HAP-1 (cell line): ENCODE results near the gene L3MBTL4.

ENCODE experiments used
- DNase-seq, 2 experiments: peaks; one replicate each; pipeline ENCODE4 v3.0.0-alpha.2; 2016 to 2020; ENCODE audit warnings: low spot score in 2 of 2
- H3K27me3 ChIP-seq: fragments of 250-450 bp; sonication (Bioruptor Pico); 2 replicates; pipeline ENCODE4 v1.5.1; 2020; ENCODE audit warnings: low read depth, mild to moderate bottlenecking, moderate library complexity
- H3K36me3 ChIP-seq: fragments of 250-450 bp; sonication (Bioruptor Pico); replicated peaks from 2 replicates; pipeline ENCODE4 v1.5.1; 2020; ENCODE audit warnings: mild to moderate bottlenecking
- H3K4me1 ChIP-seq: fragments of 250-450 bp; sonication (Bioruptor Pico); 2 replicates; pipeline ENCODE4 v1.5.1; 2020; ENCODE audit warnings: mild to moderate bottlenecking
- H3K4me3 ChIP-seq: fragments of 250-450 bp; sonication (Bioruptor Pico); 2 replicates; pipeline ENCODE4 v1.5.1; 2020; ENCODE audit warnings: mild to moderate bottlenecking, moderate library complexity
- H3K9me3 ChIP-seq: fragments of 250-450 bp; sonication (Bioruptor Pico); 2 replicates; pipeline ENCODE4 v1.5.1; 2020; ENCODE audit warnings: mild to moderate bottlenecking, moderate library complexity
- in situ Hi-C: fragments of 300-500 bp; cut with MboI; formaldehyde crosslinking; loops from 3 replicates; pipeline ENCODE4 v1.14.3; 2020; ENCODE audit warnings: low sequenced_read_pairs, inconsistent platforms, mixed read lengths

L3MBTL4 gene

GRCh38 chr18:6132751-6133368 is 281.9 kb downstream of the L3MBTL4 start:
- in situ Hi-C loops = no loop called here
- no peak for DNase-seq
- Histone ChIP-seq H3K27me3 (no peaks in the 10 kb centered on the region), H3K36me3 (no peaks in the 10 kb centered on the region), H3K4me3 (no peak overlapping the region), H3K4me1 (no peaks in the 10 kb centered on the region), H3K9me3 (no peaks in the 10 kb centered on the region; the same call in 1 of the 2 replicates)

- H3K36me3 ChIP-seq = no peaks in the 10 kb centered on the region
- no peaks in the 10 kb centered on the region for H3K4me1 ChIP-seq
- in situ Hi-C loops = no loop called here
- H3K4me3 ChIP-seq = no peak overlapping the region
- H3K27me3 ChIP-seq = no peaks in the 10 kb centered on the region
- DNase-seq = no peak
- H3K9me3 ChIP-seq = no peaks in the 10 kb centered on the region
Measured at GRCh38 chr18:6120820-6121279, 293.9 kb downstream of the L3MBTL4 start.

GRCh38 chr18:6119761-6120160 is 294.9 kb downstream of the L3MBTL4 start:
- Histone ChIP-seq H3K27me3 (no peaks in the 10 kb centered on the region), H3K36me3 (no peaks in the 10 kb centered on the region), H3K9me3 (no peaks in the 10 kb centered on the region), H3K4me1 (no peaks in the 10 kb centered on the region), H3K4me3 (no peak overlapping the region)
- no peak for DNase-seq
- in situ Hi-C loops = no loop called here

- H3K27me3 ChIP-seq = no peaks in the 10 kb centered on the region
- DNase-seq = no peak
- in situ Hi-C loops = no loop called here
Measured at GRCh38 chr18:6118080-6118479, 296.6 kb downstream of the L3MBTL4 start.

GRCh38 chr18:6115710-6116109 is 299.0 kb downstream of the L3MBTL4 start:
- Histone ChIP-seq H3K9me3 (no peaks in the 10 kb centered on the region), H3K36me3 (no peaks in the 10 kb centered on the region), H3K4me1 (no peaks in the 10 kb centered on the region), H3K27me3 (no peaks in the 10 kb centered on the region), H3K4me3 (no peak overlapping the region)
- in situ Hi-C loops = no loop called here
- DNase-seq = no peak

More at GRCh38 chr18:6118080-6118479, 296.6 kb downstream of the L3MBTL4 start:
- Histone ChIP-seq H3K9me3 (no peaks in the 10 kb centered on the region), H3K36me3 (no peaks in the 10 kb centered on the region), H3K4me3 (no peak overlapping the region), H3K4me1 (no peaks in the 10 kb centered on the region)

- no peaks in the 10 kb centered on the region for H3K4me1 ChIP-seq
- in situ Hi-C loops = no loop called here
- no peaks in the 10 kb centered on the region for H3K27me3 ChIP-seq
- H3K9me3 ChIP-seq = no peaks in the 10 kb centered on the region
- DNase-seq = no peak
- H3K4me3 ChIP-seq = no peak overlapping the region
- no peaks in the 10 kb centered on the region for H3K36me3 ChIP-seq
Measured at GRCh38 chr18:6113650-6114049, 301.1 kb downstream of the L3MBTL4 start.

- in situ Hi-C loops = no loop called here
- no peaks in the 10 kb centered on the region for H3K27me3 ChIP-seq
- H3K4me1 ChIP-seq = no peaks in the 10 kb centered on the region
- H3K9me3 ChIP-seq = no peaks in the 10 kb centered on the region
- no peaks in the 10 kb centered on the region for H3K36me3 ChIP-seq
- no peak for DNase-seq
- no peak overlapping the region for H3K4me3 ChIP-seq
Measured at GRCh38 chr18:6111726-6112125, 303.0 kb downstream of the L3MBTL4 start.

GRCh38 chr18:6109743-6110142 is 305.0 kb downstream of the L3MBTL4 start:
- in situ Hi-C loops = no loop called here
- H3K27me3 ChIP-seq = no peaks in the 10 kb centered on the region

GRCh38 chr18:6107794-6108193 is 306.9 kb downstream of the L3MBTL4 start:
- H3K36me3 ChIP-seq = no peaks in the 10 kb centered on the region
- H3K27me3 ChIP-seq = no peaks in the 10 kb centered on the region
- H3K4me1 ChIP-seq = no peaks in the 10 kb centered on the region
- H3K4me3 ChIP-seq = no peak overlapping the region
- H3K9me3 ChIP-seq = no peaks in the 10 kb centered on the region
- in situ Hi-C loops = no loop called here
- no peak for DNase-seq

More at GRCh38 chr18:6109743-6110142, 305.0 kb downstream of the L3MBTL4 start:
- no peak overlapping the region for H3K4me3 ChIP-seq
- no peaks in the 10 kb centered on the region for H3K9me3 ChIP-seq
- no peaks in the 10 kb centered on the region for H3K36me3 ChIP-seq
- no peak for DNase-seq
- H3K4me1 ChIP-seq = no peaks in the 10 kb centered on the region

- no peaks in the 10 kb centered on the region for H3K36me3 ChIP-seq
- no peak for DNase-seq
- H3K27me3 ChIP-seq = no peaks in the 10 kb centered on the region
- H3K9me3 ChIP-seq = no peaks in the 10 kb centered on the region
- H3K4me1 ChIP-seq = no peaks in the 10 kb centered on the region
- in situ Hi-C loops = no loop called here
- no peak overlapping the region for H3K4me3 ChIP-seq
Measured at GRCh38 chr18:6106091-6106685, 308.5 kb downstream of the L3MBTL4 start.

GRCh38 chr18:6103741-6104140 is 311.0 kb downstream of the L3MBTL4 start:
- no peak overlapping the region for H3K4me3 ChIP-seq
- no peak for DNase-seq
- no peaks in the 10 kb centered on the region for H3K36me3 ChIP-seq
- no peaks in the 10 kb centered on the region for H3K4me1 ChIP-seq
- in situ Hi-C loops = no loop called here
- no peaks in the 10 kb centered on the region for H3K9me3 ChIP-seq
- no peaks in the 10 kb centered on the region for H3K27me3 ChIP-seq

- H3K4me1 ChIP-seq = no peaks in the 10 kb centered on the region
- no peak for DNase-seq
- no peaks in the 10 kb centered on the region for H3K9me3 ChIP-seq
- no peaks in the 10 kb centered on the region for H3K27me3 ChIP-seq
- H3K36me3 ChIP-seq = no peaks in the 10 kb centered on the region
- in situ Hi-C loops = no loop called here
- H3K4me3 ChIP-seq = no peak overlapping the region
Measured at GRCh38 chr18:6096730-6097129, 318.0 kb downstream of the L3MBTL4 start.

GRCh38 chr18:6088432-6088831 is 326.3 kb downstream of the L3MBTL4 start:
- DNase-seq = no peak
- no peaks in the 10 kb centered on the region for H3K4me1 ChIP-seq
- no peaks in the 10 kb centered on the region for H3K36me3 ChIP-seq
- in situ Hi-C loops = no loop called here
- no peaks in the 10 kb centered on the region for H3K27me3 ChIP-seq
- H3K9me3 ChIP-seq = no peaks in the 10 kb centered on the region
- H3K4me3 ChIP-seq = no peak overlapping the region

- in situ Hi-C loops = no loop called here
- Histone ChIP-seq H3K4me3 (no peak overlapping the region), H3K4me1 (no peaks in the 10 kb centered on the region), H3K27me3 (no peaks in the 10 kb centered on the region), H3K36me3 (no peaks in the 10 kb centered on the region), H3K9me3 (no peaks in the 10 kb centered on the region)
- no peak for DNase-seq
Measured at GRCh38 chr18:6086731-6087130, 328.0 kb downstream of the L3MBTL4 start.
